ENCODE data around the gene PRSS56.
"Not testable (repeated sequence)": the region's sequence is repeated elsewhere in the genome, so short reads cannot be mapped to it uniquely, and the experiment has no call there.

Gene PRSS56

DNA sequence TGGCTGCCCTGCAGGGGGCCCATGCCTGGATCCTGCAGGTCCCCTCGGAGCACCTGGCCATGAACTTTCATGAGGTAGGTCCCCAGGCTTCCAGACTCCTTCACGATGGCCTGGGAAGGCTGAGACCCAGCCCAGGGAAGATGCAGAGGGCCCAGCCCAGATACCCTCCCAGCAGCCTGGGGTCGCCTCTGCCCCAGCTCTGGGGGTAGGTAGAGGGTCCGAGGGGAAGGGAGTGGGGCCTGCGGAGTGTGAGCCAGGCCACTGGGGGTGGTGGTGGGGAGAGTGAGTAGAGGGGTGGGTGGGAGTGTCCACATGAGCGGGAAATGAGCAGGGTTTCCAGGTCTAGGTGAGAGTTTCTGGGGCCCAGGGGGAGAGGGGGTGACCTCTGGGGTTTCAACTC, 4.6 kb downstream of the PRSS56 start:
- no peak for DNase-seq (ENCODE audit: low read depth in 4 of 4, low spot score in 1 of 4)

DNA sequence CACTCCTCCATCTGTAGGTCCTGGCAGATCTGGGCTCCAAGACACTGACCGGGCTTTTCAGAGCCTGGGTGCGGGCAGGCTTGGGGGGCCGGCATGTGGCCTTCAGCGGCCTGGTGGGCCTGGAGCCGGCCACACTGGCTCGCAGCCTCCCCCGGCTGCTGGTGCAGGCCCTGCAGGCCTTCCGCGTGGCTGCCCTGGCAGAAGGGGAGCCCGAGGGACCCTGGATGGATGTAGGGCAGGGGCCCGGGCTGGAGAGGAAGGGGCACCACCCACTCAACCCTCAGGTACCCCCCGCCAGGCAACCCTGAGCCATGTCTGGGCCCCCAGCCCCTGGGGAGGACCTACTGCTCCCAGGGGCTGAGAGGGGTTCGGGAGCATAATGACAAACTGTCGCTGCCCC, 5.0 kb downstream of the PRSS56 start:
- DNase-seq (ENCODE audit: low read depth in 4 of 4, low spot score in 1 of 4), result no peak

- no peak for DNase-seq (ENCODE audit: low read depth in 4 of 4, low spot score in 1 of 4)
Measured at GRCh38 chr2:232525791-232526371, 5.7 kb downstream of the PRSS56 start, which contains the start of gene CHRND. Gene CHRND (plus strand): TSS chr2:232526160. CDS start chr2:232526216, 56 bp downstream.

DNA sequence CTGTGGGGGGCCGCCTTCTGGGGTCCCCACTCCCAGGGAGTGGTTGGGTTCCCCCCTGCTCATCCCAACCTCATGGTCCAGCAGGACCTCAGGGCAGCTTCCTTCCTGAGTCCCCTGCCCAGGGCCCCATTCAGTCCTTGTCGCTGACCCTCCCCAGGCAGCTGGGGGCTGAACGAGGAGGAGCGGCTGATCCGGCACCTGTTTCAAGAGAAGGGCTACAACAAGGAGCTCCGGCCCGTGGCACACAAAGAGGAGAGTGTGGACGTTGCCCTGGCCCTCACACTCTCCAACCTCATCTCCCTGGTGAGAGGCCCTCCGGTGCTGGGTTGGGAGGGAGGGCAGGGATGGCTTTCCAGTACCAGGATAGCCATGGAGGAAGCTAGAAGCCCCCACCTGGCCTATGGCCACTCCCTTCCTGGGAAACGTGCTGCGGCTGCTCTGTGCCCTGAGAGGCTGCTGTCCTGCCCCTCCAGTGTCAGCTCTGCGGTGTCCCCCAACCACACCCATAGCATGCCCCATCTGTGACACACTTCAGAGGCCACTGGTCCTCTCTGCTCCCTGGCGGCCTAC, 6.3 kb downstream of the PRSS56 start:
- DNase-seq (ENCODE audit: low read depth in 4 of 4, low spot score in 1 of 4), result no peak

DNA sequence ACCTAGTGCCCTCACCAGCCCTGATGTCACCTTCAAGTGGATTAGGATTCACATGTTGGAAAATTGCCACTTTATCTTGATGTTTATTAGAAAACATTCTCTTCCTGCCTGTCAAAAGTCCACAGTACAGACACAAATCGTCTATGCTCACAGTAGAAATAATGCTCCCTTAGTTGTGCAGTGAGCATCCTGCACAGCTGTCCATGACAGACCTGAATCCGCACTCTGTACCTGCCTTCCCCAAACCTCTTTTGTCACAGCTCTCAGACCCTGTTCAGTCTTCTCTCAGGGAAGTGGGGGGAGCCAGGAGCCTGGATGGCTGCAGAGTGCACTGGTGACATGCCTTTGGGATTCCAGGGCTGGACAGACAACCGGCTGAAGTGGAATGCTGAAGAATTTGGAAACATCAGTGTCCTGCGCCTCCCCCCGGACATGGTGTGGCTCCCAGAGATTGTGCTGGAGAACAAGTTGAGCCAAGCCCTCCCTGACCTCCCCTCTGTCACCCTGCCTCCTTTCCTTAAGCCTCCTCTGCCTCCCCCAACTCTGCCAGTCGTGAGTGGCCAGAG, 7.8 kb downstream of the PRSS56 start:
- no peak for DNase-seq (ENCODE audit: low read depth in 4 of 4, low spot score in 1 of 4)

GRCh38 chr2:232528746-232529460, 8.7 kb downstream of the PRSS56 start:
- no peak for DNase-seq (ENCODE audit: low read depth in 4 of 4, low spot score in 1 of 4)

DNA sequence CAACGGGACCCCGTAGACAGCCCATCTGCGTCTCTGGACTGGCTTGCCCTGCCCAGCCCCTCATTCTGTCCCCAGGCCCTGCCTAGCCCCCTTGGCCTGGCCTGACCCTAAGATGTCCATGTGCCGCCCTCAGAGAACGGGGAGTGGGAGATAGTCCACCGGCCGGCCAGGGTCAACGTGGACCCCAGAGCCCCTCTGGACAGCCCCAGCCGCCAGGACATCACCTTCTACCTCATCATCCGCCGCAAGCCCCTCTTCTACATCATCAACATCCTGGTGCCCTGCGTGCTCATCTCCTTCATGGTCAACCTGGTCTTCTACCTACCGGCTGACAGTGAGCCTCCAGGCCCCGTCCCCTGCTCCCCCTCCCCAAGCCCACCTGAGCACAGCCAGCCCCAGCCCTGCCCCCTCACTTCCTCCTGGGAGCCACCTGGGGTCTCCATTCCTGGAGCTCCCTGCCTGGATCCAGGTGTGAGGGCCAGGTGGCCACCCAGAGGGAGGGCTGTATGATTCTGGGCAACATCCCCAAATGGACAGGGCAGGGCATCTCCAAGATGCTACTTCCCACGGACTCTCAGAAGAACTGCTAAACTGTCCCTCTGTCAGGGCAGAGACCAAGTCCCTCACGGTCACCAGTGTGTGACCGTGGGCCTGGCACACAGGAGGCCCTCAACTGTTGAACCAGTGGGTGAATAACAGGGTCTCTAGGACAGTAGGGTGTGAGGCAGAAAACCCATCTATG, 9.8 kb downstream of the PRSS56 start:
- no peak for DNase-seq (ENCODE audit: low read depth in 4 of 4, low spot score in 1 of 4)

DNA sequence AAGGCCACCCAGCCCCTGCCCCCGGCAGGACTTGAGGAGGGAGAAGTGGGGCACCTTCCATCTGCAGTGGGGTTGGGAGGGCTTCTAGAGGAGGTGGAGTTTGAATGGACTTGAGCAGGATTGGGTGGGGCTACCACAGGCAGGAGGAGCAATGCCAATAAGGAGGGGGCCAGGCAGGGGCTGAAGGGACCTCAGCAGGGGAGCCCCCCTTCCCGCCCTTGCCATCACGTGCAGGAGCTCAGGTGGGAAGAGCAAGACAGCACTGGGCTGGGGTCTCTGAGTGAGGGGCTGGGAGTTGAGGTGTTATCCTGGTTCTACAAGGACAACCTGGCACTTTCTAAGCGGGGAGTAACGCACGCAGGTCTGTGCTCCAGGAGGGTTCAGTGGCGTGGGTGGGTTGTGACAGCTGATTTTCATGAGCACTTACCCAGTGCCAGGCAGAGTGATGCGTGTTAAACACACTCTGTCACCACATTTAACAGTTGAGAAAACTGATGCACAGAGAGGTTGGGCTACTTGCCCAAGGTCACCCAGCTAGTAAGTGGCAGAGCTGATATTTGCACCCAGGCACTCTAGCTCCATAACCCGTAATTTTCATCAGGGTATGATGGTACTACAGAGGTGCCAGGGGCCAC, 10.6 kb downstream of the PRSS56 start:
- DNase-seq (ENCODE audit: low read depth in 4 of 4, low spot score in 1 of 4), result no peak

DNA sequence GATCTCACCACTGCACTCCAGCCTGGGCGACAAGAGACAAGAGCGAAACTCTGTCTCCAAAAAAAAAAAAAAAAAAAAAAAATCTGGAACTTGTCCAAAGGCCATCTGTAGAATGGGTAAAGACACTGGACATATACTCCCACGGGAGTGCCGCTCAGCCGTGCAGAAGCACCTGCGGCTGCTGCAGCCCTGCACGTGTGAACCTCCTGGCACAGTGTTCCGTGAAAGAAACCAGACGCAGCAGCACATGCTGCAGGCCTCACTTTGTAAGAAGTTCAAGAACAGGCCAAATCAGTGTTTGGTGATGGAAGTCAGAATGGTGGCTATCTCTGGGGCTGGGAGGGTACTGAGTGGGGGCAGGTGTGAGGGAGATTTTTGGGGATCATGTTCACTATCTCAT, 12.2 kb downstream of the PRSS56 start:
- DNase-seq (ENCODE audit: low read depth in 4 of 4, low spot score in 1 of 4), result no peak

- not testable (repeated sequence) for DNase-seq (ENCODE audit: low read depth in 4 of 4, low spot score in 1 of 4)
Measured at GRCh38 chr2:232532821-232533220, 12.6 kb downstream of the PRSS56 start.

- no peak for DNase-seq (ENCODE audit: low read depth in 4 of 4, low spot score in 1 of 4)
Measured at GRCh38 chr2:232533944-232534710, 13.9 kb downstream of the PRSS56 start.

DNA sequence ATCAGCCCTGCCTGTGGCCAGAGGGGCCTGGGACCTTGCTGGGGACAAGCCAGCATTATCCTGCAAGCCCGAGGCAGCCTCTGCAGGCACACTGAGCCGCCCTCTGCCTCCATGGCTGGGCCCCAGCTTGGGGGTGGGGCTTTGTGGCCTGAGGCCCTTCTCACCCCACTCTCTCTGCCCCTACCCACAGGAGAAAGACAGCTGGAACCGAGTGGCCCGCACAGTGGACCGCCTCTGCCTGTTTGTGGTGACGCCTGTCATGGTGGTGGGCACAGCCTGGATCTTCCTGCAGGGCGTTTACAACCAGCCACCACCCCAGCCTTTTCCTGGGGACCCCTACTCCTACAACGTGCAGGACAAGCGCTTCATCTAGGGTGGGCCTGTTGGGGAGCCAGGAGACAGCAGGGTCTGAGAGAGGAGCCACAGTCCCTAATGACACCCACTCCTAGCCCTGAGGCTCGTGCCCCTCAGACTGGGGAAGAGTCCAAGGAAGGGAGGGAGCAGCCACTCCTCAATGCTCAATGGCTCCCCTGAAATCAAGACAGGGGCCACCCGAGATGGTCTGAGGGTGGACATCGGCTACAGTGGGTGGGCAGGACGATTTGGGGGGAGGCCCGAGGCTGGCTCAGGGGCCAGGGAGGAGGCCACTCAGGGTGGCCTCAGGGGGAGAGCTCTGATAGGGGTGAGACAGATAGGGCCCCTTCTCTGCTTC, 14.9 kb downstream of the PRSS56 start:
- DNase-seq (ENCODE audit: low read depth in 4 of 4, low spot score in 1 of 4), result no peak

GRCh38 chr2:232535761-232536530, 15.8 kb downstream of the PRSS56 start:
- no peak for DNase-seq (ENCODE audit: low read depth in 4 of 4, low spot score in 1 of 4)

DNA sequence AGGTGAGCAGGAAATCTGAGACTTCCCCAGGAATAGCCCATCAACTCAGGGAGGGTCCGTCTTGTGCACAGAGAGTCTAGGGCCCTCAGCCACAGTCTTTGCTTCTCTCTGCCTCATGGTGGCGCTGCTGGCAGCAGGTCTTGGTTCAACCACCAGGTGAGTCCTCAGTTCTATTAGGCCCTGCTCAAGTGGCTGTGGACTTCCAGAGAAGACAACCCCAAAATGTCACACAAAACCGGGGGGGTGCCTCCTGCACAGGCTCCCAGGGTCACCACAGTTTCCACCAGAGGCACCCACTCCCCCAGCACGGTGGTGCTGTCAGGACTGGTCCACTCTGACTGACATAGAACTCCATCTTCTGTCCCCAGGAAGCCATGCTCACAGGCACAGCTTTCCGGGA, 16.9 kb downstream of the PRSS56 start:
- no peak for DNase-seq (ENCODE audit: low read depth in 4 of 4, low spot score in 1 of 4)

DNA sequence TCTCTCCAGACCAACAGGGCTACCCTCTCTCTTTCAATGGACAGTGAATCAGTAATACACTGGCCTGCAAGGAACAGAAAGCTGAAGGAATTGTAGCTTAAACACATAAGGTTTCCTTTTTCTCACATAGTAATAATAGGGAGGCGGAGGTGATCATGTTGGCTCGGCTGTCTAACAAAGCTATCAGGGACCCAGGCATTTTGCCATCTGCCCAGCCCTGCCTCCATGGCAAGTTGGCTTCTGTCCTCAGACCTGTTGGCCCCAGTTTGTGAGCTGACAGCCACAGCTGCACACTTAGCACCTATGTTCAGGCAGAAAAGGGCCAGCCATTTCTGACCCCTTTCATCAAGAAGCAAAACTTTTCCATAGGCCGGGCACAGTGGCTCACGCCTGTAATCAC, 17.3 kb downstream of the PRSS56 start:
- no peak for DNase-seq (ENCODE audit: low read depth in 4 of 4, low spot score in 1 of 4)

DNA sequence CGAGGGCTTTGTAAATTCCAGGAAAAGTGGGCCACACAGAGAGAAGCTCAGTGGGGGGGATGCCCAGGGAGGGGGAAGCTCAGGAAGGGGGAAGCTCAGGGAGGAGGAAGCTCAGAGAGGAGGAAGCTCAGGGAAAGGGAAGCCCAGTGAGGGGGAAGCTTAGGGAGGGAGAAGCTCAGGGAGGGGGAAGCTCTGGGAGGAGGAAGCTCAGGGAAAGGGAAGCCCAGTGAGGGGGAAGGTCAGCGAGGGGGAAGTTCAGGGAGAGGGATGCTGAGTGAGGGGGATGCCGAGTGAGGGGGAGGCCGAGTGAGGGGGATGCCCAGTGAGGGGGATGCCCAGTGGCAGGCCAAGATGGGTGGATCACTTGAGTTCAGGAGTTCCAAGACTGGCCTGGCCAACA, 18.5 kb downstream of the PRSS56 start:
- no peak for DNase-seq (ENCODE audit: low read depth in 4 of 4, low spot score in 1 of 4)

GRCh38 chr2:232539298-232540231, 19.4 kb downstream of the PRSS56 start, which contains the start of gene CHRNG:
Gene CHRNG (plus strand): TSS chr2:232539692. CDS start chr2:232539748, 56 bp downstream.
- DNase-seq (ENCODE audit: low read depth in 4 of 4, low spot score in 1 of 4), result no peak

All from stimulated activated CD4-positive, alpha-beta T cell treated with anti-CD3 and anti-CD28 coated beads, Interleukin-1b, Interleukin-23, amount 100 ng/mL, for 24 hours (primary cell).